Ecto neural progenitor cell (in vitro differentiated cells): Measurements from ENCODE around the gene NEURL4.
A peak's percentile ranks its signal among the peaks of the same experiment; 100 is the strongest.
"Not testable (repeated sequence)": the region's sequence is repeated elsewhere in the genome, so short reads cannot be mapped to it uniquely, and the experiment has no call there.

Source experiments
- DNase-seq: peaks from one replicate; pipeline ENCODE4 v3.0.0-alpha.2; 2018; ENCODE audit warnings: low spot score

NEURL4 gene

DNA sequence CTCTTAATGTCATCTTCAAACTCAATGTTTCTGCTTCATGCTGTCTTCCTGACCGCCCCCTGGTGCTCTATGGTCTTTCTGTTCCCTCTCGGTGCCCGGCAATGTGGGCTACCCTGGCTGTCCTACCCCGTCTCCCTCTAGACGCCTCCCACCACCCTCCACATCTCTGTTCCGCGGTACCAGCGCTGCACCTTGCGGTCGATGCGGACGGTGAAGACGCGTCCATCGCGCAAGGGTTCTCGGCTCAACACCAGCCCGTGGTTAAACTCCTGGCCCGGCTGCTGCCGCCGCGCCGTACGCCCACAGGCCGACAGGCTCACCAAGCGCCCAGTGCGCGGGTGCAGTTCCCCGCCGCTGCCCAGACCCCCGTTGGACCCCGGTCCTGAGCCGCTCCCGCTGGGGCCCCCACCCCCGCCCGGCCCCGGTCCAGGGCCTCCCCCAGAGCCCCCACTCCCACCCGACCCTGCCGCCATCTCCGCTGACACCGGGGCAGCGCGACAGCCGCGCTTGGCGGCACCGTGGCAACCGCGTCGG, at the start of gene NEURL4:
Gene NEURL4 (minus strand): TSS at position 496 of the 534 bp plus-strand sequence. CDS start 23 bp downstream, at position 473.
- no peak for DNase-seq

DNA sequence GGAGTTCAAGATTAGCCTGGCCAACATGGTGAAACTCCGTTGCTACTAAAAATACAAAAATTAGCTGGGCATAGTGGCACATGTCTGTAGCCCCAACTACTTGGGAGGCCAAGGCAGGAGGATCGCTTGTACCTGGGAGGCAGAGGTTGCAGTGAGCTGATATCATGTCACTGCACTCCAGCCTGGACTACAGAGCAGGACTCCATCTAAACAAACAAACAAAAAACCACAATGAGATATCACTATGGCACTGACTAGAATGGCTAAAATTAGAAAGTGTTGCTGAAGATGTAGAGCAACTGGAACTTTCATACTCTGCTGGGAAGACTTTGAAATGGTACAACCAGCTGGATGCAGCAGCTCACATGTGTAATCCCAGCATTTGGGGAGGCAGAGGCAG, 45.2 kb upstream of the NEURL4 start:
- no peak for DNase-seq

DNA sequence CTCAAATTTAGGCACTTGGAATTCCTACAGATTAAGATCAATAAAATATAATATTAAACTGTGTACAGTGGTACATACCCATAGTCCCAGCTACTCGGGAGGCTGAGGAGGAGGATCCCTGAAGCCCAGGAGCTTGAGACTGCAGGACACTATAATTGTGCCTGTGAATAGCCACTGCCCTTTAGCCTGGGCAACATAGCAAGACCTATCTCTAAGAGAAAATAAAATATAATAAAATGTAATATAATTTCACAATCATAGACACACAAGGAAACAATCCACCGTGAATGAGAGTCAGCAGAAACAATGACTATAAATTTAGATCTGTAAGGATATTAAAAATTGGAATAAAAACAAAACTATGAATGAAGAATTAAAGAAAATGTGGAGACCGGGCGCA, 41.7 kb upstream of the NEURL4 start:
- no peak for DNase-seq

DNA sequence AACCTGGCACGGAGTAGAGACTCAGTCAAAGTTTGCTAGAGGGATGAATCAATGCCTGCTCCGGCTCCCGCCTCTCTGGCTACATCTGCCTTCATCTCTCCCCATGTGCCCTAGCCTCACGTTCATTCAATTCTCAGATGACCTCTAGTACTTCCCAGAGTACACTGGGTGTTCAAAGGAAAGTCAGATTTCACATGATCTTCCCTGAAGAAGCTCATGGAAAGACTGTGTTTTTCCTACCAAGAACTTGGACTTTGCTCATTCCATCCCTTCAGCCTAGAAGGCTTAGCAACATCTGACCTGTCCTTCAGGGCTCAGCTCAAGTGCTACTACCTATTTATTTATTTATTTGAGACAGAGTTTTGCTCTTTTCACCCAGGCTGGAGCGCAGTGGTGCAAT, 40.7 kb upstream of the NEURL4 start:
- no peak for DNase-seq

DNA sequence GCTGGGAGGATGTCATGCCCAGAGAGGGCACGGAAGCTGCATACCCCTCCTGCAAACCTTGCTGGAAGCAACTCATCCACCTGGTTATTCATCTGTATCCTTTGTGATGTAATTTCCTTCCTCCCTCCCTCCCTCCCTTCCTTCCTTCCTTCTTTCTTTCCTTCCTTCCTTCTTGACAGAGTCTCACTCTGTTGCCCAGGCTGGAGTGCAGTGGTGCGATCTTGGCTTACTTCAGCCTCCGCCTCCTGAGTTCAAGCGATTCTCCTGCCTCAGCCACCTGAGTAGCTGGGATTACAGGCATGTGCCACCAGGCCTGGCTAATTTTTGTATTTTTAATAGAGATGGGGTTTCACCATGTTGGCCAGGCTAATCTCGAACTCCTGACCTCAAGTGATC, 39.5 kb upstream of the NEURL4 start:
- not testable (repeated sequence) for DNase-seq

DNA sequence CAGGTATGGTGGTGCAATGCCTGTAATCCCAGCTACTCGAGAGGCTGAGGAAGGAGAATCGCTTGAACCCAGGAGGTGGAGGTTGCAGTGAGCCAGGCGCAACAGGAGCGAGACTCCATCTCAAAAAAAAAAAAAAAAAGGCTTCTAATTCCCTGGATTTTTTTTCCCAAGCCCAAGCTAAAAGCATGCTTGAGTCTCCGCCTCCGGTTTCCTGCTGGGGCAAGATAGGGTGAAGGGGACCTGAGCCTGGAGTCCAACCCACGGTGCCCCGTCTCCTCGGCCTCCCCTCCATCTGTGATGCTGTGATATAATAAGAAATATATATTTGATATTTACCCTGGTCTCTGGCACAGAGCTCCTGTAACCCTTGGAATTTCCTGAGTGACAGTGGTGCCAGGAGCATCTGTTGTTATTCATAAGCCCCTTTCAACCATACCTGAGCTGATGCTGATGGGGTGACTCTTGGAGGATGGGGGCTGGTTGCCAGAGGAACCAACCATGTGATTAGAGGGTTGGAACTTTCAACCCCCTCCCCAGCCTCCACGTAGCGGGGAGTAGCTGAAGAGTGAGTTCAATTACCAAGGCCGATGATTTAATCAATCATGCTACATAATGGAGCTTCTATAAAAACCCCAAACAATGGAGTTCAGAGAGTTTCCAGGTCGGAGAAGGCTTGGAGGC, 38.9 kb upstream of the NEURL4 start:
- no peak for DNase-seq

DNA sequence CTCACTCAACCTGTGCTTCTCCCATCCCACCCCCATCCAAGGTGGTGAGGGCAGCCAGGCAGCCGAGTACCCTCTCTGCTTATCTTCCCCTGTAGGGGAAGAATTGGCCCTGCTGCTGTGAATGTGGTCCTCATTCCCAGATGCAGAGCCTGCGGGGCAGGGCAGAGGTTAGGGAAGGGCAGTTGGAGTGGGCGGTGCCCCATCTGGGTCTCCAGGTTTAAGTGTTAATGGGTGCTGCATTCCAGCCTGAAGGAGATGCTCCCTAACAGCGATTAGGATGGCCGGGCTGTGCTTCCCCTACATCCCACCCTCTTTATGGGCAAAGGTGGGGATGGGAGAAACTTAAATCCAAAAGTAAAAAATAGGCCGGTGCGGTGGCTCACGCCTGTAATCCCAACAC, 37.9 kb upstream of the NEURL4 start:
- DNase-seq = no peak

DNA sequence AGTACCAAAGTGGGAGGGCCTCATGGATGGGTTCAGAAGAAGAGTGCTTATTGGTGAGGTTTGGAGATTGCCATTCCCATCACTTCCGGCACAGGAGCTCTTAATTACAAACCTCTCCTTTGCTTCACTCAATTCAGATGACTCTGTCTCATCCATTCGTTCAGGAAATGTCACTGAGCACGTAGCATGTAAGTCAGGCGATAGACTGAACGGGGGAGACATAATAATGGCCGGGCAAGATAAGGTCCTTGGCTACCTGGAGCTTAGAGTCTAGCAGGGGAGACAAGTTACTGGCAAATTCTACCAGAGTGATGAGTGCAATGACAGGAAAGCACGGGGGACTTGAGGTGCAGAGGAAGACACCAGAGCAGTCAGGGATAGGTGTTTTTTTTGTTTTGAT, 36.8 kb upstream of the NEURL4 start:
- not testable (repeated sequence) for DNase-seq

DNA sequence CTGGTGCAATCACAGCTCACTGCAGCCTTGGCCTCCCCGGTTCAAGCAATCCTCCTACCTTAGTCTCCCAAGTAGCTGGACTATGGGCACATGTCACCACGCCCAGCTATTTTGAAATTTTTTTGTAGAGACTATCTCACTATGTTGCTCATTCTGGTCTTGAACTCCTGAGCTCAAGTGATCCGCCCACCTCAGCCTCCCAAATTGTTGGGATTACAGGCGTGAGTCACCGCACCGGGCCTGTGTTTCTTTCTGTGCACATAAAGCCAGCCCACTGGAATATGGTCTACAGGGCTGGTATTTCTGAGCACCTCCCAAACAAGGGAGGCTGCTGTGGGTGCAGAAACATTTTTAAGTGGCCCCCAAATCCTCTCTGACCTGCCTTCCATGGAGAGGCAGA, 34.2 kb upstream of the NEURL4 start:
- no peak for DNase-seq

DNA sequence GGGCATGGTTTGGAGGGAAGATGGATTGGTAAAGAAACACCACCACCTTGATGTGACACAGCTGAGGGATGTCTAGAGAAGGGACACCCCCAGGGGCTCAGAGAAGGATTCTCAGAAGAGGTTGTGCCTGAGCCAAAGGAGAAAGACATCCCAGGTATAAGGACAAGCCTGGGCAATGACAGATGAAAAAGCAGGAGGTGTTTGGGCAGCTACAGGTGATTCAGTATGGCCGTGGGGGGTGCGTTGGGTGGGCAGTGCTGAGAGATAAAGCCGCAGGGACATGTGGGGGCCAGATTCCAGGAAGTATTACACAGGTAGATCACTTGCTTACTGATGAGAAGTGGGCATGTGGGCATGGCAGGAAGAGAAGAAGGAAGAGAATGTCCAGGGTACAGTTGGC, 32.8 kb upstream of the NEURL4 start:
- no peak for DNase-seq

DNA sequence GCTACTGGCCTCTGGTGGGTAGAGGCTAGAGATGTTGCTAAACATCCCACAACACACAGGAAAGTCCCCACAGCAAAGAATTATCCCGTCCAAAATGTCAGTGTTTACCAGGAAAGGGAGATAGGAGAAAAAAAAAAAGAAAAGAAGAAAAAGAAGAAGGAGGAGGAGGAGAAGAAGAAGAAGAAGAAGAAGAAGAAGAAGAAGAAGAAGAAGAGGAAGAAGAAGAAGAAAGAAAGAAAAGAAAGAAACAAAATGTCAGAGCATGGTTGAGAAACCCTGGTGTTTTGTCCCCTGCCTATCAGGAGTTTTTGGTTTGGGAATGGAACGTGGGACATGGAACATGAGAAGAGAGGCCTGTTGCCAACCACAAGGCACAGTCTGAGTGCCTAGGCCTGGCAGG, 28.2 kb upstream of the NEURL4 start:
- no peak for DNase-seq

DNA sequence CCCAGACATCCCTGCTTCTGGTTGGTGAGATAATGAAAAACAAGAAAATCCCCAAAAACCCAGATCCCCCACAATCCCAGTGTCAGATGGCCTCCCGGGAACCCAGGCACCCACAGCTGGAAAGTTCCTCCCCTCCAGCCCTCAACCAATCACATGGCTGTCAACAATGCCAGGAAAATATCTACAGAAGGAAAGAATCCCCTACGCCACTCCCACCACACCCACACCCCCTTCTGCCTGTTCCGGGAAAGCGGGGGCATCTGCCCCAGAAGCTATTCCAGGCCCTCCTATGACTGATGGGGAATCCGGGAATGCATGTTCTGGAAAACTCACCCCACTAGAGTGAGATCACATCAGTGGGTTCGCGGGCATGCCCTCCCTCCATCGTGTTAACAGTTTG, 27.6 kb upstream of the NEURL4 start:
- no peak for DNase-seq

DNA sequence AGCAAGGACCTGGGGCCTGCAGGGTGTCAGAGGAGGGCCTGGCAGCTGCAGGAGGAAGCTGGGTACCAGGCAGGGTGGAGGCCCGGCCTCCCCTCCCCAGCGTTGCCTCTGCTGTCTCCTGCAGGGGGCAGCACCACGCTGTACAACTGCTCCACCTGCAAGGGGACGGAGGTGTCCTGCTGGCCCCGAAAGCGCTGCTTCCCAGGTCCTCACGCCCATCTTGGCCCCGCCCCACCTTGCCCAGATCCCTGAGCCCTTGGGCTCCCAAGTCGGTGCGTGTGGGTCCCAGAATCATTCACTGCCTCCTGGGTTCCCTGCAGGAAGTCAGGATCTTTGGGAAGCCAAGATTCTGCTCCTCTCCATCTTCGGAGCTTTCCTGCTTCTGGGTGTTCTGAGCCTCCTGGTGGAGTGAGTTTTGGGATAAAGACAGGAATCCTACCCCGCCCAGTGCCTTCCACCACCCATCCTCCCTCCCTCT, 27.0 kb upstream of the NEURL4 start:
- peak; percentile 93 for DNase-seq

DNA sequence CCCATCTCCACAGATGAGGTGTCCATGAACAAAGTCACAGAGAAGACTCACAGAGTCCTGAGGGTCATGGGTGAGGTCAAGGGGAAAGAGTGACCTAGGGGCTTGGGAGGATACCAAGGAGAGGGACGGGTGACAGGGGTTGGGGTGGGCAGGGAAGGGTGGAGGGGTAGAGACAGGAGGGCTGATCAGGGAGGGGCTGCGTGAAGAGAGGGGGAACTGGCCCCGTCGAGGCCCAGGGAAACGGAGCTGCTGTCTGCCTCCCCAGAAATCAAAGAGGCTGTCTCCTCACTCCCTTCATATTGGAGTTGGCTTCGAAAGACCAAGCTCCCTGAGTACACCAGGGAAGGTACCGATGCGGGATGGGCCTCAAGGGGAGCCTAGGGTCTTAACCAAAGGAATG, 26.4 kb upstream of the NEURL4 start:
- DNase-seq = no peak

DNA sequence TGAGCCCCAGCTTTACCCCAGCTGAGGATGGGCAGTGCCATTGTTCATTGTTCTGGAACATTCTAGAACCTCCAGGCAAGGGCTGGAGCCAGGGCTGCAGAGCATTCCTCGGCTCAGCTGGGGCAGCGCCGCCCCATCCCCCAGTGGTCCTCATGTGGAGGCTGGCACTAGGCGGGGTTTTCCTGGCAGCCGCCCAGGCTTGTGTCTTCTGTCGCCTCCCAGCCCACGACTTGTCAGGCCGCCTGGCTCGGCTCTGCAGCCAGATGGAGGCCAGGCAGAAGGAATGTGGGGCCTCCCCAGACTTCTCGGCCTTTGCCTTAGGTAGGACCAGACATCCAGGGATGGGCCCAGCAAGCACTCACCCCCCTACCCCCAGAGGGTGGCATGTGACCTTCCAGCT, 25.9 kb upstream of the NEURL4 start, which contains the start of gene TMEM95:
Gene TMEM95 (plus strand): TSS at position 104 of the 400 bp plus-strand sequence. CDS start 49 bp downstream, at position 153.
- DNase-seq = no peak

DNA sequence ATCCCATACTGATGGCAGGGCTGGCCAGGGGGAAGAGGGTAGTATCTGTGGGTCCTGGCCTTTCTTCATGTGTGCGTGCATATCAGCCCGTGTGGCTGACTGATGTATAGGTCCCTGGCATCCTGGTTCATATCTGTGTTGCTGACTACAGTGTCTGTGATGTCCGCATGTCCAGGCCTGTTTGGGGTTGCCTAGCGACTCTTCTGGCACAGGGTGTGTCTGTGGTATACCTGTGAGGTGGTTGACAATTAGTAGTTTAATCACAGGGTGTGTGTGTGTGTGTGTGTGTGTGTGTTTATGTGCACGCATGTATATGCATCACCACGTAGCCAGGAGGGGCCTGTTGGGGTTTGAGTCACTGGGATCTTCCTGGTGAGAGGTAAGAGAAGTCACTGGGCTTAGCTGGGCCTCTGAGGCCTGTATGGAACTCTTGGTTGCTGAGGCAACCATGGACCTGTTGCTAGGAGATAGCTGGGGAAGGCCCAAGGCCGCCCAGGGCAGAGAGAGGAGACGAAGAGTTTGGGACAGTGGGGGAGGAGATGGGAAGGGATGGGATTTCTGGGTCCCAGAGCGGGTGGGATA, 25.2 kb upstream of the NEURL4 start:
- DNase-seq = peak; percentile 71

DNA sequence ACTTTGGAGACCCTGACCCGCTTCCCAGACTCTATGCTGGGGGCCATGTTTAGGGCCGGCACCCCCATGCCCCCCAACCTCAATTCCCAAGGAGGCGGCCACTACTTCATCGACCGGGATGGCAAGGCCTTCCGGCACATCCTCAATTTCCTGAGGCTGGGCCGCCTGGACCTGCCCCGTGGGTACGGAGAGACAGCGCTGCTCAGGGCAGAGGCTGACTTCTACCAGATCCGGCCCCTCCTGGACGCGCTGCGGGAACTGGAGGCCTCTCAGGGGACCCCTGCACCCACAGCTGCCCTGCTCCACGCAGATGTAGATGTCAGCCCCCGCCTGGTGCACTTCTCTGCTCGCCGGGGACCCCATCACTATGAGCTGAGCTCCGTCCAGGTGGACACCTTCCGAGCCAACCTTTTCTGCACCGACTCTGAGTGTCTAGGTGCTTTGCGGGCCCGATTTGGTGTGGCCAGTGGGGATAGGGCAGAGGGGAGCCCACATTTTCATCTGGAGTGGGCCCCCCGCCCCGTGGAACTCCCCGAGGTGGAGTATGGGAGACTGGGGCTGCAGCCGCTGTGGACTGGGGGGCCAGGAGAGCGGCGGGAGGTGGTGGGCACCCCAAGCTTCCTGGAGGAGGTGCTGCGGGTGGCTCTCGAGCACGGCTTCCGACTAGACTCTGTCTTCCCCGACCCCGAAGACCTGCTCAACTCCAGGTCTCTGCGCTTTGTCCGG, 23.9 kb upstream of the NEURL4 start:
- peak; percentile 55 for DNase-seq

DNA sequence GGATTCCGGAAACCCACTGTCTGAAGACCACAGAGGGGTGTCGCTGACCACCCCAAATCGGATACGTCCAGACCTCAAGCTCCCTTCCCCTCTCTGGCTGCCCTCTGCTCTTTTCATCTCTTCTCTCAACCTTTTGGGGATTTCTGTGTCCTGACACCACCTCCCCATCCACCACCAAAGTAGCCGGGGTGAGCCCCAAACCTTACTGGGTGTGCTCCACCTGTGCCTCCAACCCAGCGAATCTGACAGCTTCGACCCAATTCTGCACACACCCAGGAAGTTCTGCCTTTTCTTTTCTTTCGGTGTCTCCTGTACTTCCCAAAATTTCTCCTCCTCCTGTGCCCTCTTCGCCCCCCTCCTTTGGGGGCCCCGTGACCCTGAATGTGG, 23.4 kb upstream of the NEURL4 start:
- DNase-seq = no peak

DNA sequence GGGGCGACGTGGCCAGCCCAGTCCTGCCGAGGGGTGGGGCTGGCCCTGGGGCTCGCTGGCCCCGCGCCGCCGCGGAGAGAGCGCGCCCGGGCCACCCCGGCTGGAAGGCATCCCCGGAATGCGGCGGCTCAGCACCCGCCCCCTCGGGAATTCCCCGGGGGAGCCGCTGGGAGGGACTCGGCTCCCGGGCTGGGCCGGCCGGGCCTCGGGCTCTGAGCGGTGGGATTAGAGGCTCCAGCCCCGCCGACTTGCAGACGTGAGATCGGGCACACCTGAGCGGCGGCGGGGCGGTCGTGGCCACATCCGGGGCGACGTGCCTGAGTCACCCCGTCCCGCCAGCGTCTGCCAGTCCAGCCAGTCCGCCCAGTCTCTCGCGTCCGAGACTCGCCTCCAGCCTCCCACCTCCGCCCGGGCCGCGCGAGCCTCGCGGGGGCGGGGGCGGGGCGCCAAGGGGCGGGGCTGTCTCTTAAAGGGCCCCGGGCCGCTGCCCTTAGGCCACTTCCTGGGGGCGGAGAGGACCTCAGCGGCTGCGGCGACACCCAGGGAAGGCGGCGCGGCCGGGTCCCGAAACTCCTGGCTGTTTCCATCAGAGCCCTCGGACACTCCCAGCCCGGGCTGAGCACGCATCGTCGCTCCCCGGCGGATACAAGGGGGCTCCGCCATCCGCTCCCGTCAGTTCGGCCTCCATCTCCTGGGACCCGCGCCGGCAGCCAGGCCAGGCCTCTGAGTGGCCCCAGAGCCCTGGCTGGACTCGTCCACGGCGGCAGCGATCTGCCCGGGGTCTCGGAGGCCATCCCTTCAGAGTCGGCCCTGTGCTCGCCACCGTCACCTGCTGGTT, 22.7 kb upstream of the NEURL4 start, which contains the start of gene KCTD11:
Gene KCTD11 (plus strand): TSS at position 498 of the 838 bp plus-strand sequence.
- peak; percentile 95 for DNase-seq

DNA sequence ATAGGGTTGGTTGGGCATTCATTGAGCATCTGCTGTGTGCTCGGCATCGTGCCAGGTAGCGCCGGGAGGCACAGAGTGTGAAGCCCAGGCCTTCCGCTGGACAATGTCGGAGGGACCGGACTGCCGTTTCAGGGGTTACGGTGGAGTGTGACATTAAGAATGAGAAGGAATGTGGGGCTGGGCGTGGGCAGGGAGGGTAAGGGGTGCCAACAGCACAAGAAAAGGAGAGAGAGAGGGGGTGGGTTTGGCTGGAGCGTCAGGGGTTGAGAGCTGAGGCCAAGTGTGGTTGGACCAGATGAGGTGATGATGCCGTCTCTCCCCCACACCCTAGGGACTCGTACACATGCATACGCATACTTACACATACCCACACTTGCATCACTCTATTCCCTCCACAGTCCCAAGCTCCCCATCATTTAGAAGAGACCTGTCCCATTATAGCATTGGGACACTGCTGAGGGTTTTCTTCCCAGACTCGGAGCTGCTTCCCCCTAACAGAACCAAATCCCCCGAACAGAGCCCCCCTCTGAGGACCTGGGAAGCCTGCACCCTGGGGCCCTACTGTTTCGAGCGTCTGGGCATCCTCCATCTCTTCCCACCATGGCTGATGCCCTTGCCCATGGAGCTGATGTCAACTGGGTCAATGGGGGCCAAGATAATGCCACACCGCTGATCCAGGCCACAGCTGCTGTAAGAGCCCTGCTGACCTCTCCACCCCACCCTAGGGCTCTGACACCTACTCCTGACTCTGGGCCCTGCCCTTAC, 19.5 kb upstream of the NEURL4 start:
- no peak for DNase-seq
